Measurements from ENCODE around the gene DHX9. TPM values are rescaled to one million over a fixed set of nuclear protein-coding genes. Genes with fewer than 3 reads are reported as not detected.
A peak's percentile ranks its signal among the peaks of the same experiment; 100 is the strongest.

The DHX9 gene
- total and polyA plus RNA-seq, 10 of the 15 experiments (the other 5 are each of a cell fraction or from before 2014, with no cell fraction given) = 90.7 to 234 (median 217) TPM

DNA sequence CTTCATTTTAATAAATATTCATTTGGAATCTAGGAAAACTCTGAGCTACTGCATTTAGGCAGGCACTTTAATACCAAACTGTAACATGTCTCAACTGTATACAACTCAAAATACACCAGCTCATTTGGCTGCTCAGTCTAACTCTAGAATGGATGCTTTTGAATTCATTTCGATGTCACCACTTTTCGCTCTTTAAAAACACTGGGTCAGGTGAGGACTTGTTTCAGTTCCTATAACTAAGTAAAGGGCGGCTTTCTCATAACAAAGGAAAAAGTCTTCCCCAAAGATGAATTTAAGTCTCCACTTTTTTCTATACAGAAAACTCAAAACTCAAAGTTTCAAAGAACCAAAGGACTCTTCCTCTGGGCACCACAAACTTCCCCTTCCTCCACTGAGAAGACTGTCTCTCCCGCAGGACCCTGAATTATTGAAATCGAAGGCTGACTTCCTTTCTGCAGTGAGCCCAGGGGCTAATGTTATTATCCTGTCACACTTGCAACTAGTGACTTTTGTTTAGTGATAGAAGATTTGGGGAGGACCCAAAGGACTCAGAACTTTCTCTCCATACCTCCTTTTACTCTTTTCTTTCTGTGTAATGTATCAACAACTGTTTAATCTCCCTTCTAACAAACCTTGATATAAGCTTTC is 9.7 kb upstream of the DHX9 start (continued):
- TF ChIP-seq EP300 (IDR thresholded peaks at IDR 0.05; ENCODE audit: borderline replicate concordance in 1 of 2, control insufficient read depth in 1 of 2, low read depth in 2 of 2, low read length in 2 of 2) = no peak
- no peak for TF ChIP-seq NFXL1 (IDR thresholded peaks at IDR 0.05; ENCODE audit: borderline replicate concordance)
- no peak for TF ChIP-seq KLF5 (IDR thresholded peaks at IDR 0.05; ENCODE audit: partially characterized antibody)
- no peak for TF ChIP-seq KAT2A (conservative IDR thresholded peaks at IDR 0.05; ENCODE audit: control insufficient read depth, low read depth, low read length)
- no peak for TF ChIP-seq CBX5 (IDR thresholded peaks at IDR 0.05; ENCODE audit: low read depth)
- 0 out of 2 replicates have a peak, but pooled peaks have one; percentile 28 for TF ChIP-seq ZNF687 (IDR thresholded peaks at IDR 0.05)
- TF ChIP-seq IKZF2 (IDR thresholded peaks at IDR 0.05) = peak; percentile 45 to 49; a peak in 1 of 4 replicates
- no peak for TF ChIP-seq MAX (IDR thresholded peaks at IDR 0.05; ENCODE audit: low read depth, low read length)
- no peak for TF ChIP-seq TCF3 (IDR thresholded peaks at IDR 0.05; ENCODE audit: borderline replicate concordance, insufficient read depth, low read depth, low read length)
- TF ChIP-seq SREBF2 (IDR thresholded peaks at IDR 0.05; ENCODE audit: low read length) = no peak
- TF ChIP-seq NR2F1 (conservative IDR thresholded peaks at IDR 0.05) = no peak
- no peak for TF ChIP-seq NKRF (conservative IDR thresholded peaks at IDR 0.05)
- no peak for TF ChIP-seq SRF (IDR thresholded peaks at IDR 0.05; ENCODE audit: low read depth in 2 of 2, low read length in 2 of 2)
- peak; percentile 85 for TF ChIP-seq RAD51 (IDR thresholded peaks at IDR 0.05)
- TF ChIP-seq, protein P1, sequence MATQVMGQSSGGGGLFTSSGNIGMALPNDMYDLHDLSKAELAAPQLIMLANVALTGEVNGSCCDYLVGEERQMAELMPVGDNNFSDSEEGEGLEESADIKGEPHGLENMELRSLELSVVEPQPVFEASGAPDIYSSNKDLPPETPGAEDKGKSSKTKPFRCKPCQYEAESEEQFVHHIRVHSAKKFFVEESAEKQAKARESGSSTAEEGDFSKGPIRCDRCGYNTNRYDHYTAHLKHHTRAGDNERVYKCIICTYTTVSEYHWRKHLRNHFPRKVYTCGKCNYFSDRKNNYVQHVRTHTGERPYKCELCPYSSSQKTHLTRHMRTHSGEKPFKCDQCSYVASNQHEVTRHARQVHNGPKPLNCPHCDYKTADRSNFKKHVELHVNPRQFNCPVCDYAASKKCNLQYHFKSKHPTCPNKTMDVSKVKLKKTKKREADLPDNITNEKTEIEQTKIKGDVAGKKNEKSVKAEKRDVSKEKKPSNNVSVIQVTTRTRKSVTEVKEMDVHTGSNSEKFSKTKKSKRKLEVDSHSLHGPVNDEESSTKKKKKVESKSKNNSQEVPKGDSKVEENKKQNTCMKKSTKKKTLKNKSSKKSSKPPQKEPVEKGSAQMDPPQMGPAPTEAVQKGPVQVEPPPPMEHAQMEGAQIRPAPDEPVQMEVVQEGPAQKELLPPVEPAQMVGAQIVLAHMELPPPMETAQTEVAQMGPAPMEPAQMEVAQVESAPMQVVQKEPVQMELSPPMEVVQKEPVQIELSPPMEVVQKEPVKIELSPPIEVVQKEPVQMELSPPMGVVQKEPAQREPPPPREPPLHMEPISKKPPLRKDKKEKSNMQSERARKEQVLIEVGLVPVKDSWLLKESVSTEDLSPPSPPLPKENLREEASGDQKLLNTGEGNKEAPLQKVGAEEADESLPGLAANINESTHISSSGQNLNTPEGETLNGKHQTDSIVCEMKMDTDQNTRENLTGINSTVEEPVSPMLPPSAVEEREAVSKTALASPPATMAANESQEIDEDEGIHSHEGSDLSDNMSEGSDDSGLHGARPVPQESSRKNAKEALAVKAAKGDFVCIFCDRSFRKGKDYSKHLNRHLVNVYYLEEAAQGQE (IDR thresholded peaks at IDR 0.05; ENCODE audit: low read depth, low read length) = no peak
- TF ChIP-seq, protein P2, sequence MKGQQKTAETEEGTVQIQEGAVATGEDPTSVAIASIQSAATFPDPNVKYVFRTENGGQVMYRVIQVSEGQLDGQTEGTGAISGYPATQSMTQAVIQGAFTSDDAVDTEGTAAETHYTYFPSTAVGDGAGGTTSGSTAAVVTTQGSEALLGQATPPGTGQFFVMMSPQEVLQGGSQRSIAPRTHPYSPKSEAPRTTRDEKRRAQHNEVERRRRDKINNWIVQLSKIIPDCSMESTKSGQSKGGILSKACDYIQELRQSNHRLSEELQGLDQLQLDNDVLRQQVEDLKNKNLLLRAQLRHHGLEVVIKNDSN (IDR thresholded peaks at IDR 0.05; ENCODE audit: borderline replicate concordance, extremely low read length, insufficient read depth, low read depth, low read length) = no peak
